Immature natural killer cell (primary cell): ENCODE data around the gene NLRP1. TPM values are rescaled to one million over a fixed set of nuclear protein-coding genes. Genes with fewer than 3 reads are reported as not detected.

Experiments used
- DNase-seq, 3 donors: peaks; one replicate each; pipeline ENCODE4 v3.0.0; 2022; ENCODE audit warnings: mixed read lengths in 1 of 3
- H3K27ac Mint-ChIP-seq, 6 donors: one replicate each; pipeline ENCODE4 v1.8.0; 2020; ENCODE audit warnings: mixed read lengths in 6 of 6, mild to moderate bottlenecking in 5 of 6, inconsistent platforms in 4 of 6, moderate library complexity in 3 of 6
- H3K27me3 Mint-ChIP-seq, 3 donors: one replicate each; pipeline ENCODE4 v1.8.0; 2020 to 2021; ENCODE audit warnings: low read depth in 3 of 3, mild to moderate bottlenecking in 3 of 3, mixed read lengths in 3 of 3, moderate library complexity in 3 of 3, inconsistent platforms in 1 of 3
- H3K36me3 Mint-ChIP-seq, 3 donors: one replicate each; pipeline ENCODE4 v1.8.0; 2020; ENCODE audit warnings: mixed read lengths in 3 of 3, inconsistent platforms in 2 of 3, mild to moderate bottlenecking in 2 of 3
- H3K4me1 Mint-ChIP-seq, 2 donors: one replicate each; pipeline ENCODE4 v1.8.0; 2020; ENCODE audit warnings: inconsistent platforms in 2 of 2, mild to moderate bottlenecking in 2 of 2, mixed read lengths in 2 of 2, moderate library complexity in 1 of 2
- H3K4me3 Mint-ChIP-seq, 5 donors: one replicate each; pipeline ENCODE4 v1.8.0; 2020; ENCODE audit warnings: mild to moderate bottlenecking in 5 of 5, mixed read lengths in 5 of 5, inconsistent platforms in 3 of 5, moderate library complexity in 3 of 5
- H3K9me3 Mint-ChIP-seq, 6 donors: one replicate each; pipeline ENCODE4 v1.8.0; 2020; ENCODE audit warnings: mild to moderate bottlenecking in 6 of 6, mixed read lengths in 6 of 6, inconsistent platforms in 4 of 6, moderate library complexity in 3 of 6
- polyA plus RNA-seq, 3 donors: library from polyadenylated mRNA; unstranded; fragments of 300-500 nt; fragmentation: Illumina TruSeq; gene quantifications; one replicate each; pipeline ENCODE4 v1.2.3, GENCODE V29; 2021

Gene NLRP1
- polyA plus RNA-seq, 3 donors from 2014 or later = 7.9 to 31.7 (median 10.5) TPM

- peaks cover 18 to 33% of the 10 kb centered on the region in 2 donors for H3K4me1 Mint-ChIP-seq
- DNase-seq = no peak
- H3K27ac Mint-ChIP-seq = peak overlapping the region in 1 of 6 donors; percentile 30
- peaks cover 8 to 36% (median 20%) of the 10 kb centered on the region in 3 donors for H3K36me3 Mint-ChIP-seq
- H3K4me3 Mint-ChIP-seq = no peak overlapping the region
- H3K9me3 Mint-ChIP-seq = no peaks in the 10 kb centered on the region
- H3K27me3 Mint-ChIP-seq = peaks cover 0 to 4% (median 0%) of the 10 kb centered on the region in 3 donors
Observed at GRCh38 chr17:5558815-5559785, 25.2 kb downstream of the NLRP1 start.

DNA sequence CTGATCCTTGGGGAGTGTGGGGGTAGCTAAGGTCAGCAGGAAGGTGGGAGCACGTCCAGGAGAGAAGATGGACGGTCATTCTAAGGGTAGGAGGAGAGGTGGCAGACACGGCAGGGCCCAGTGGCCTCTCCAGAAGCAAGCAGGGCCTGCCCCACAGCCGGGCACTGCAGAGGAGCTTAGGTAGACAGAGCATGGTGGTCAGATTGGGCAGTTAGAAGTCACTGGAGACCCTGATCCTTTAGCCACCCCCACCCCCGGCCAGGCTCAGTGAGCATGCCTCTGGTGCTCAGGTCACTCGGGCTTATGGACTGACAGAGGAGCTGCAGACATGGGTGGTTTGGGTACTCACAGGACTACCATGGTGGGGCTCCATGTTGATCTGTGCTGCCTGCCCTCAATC lies 26.3 kb downstream of the NLRP1 start:
- Mint-ChIP-seq H3K4me3 (no peak overlapping the region), H3K9me3 (no peaks in the 10 kb centered on the region), H3K4me1 (peaks cover 12 to 27% of the 10 kb centered on the region in 2 donors), H3K27me3 (peaks cover 0 to 4% (median 0%) of the 10 kb centered on the region in 3 donors), H3K27ac (no peak overlapping the region), H3K36me3 (peaks cover 10 to 43% (median 24%) of the 10 kb centered on the region in 3 donors)
- no peak for DNase-seq

DNA sequence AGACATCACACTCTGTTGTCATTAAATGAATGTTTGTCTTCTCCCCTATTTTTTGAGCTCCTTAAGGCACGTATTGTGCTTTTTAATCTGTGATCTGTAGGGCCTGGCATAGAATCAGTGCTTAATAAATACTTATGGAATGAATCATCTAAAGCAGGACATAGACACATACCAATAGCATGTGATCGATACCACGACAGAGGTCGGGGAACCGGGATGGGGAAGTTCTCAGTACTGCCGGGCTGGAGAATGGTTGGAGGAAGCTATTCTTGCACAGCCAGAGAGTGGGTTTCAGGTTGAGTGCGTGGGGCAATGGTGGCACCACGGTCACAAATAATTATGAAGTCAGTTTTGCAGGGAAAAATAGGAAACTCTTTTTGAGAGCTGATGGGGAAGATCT lies 26.8 kb downstream of the NLRP1 start:
- Mint-ChIP-seq H3K9me3 (no peaks in the 10 kb centered on the region), H3K27me3 (peaks cover 0 to 4% (median 1%) of the 10 kb centered on the region in 3 donors), H3K36me3 (peaks cover 16 to 48% (median 29%) of the 10 kb centered on the region in 3 donors), H3K4me3 (no peak overlapping the region), H3K4me1 (peaks cover 11 to 29% of the 10 kb centered on the region in 2 donors), H3K27ac (no peak overlapping the region)
- DNase-seq = no peak

- DNase-seq = no peak
- H3K36me3 Mint-ChIP-seq = peaks cover 28 to 59% (median 43%) of the 10 kb centered on the region in 3 donors
- no peak overlapping the region for H3K4me3 Mint-ChIP-seq
- no peaks in the 10 kb centered on the region for H3K9me3 Mint-ChIP-seq
- peaks cover 0 to 4% (median 1%) of the 10 kb centered on the region in 3 donors for H3K27me3 Mint-ChIP-seq
- H3K4me1 Mint-ChIP-seq = peaks cover 11 to 34% of the 10 kb centered on the region in 2 donors
- peak overlapping the region in 4 of 6 donors; percentile 25 to 57 (median 44) for H3K27ac Mint-ChIP-seq
Observed at GRCh38 chr17:5555254-5555653, 29.1 kb downstream of the NLRP1 start.

DNA sequence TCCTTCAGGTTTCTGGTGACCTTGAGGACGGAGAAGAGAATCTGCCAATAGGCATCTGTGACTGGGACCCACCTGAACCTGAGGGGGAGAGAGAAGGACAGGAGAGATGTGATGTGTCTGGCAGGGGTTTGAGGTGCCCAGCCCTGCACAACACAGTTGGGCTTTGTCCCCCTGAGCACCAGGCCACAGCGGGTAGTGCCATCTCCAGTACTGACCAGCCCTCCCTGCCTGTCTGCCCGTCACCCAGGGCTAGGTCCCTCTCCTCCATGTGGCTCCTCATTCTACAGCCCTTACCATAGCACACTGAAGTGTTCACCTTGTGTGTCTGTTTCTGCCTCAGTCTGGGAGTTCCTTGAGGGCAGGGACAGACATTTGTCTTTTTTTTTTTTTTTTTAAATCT lies 30.8 kb downstream of the NLRP1 start:
- Mint-ChIP-seq H3K36me3 (peaks cover 29 to 57% (median 47%) of the 10 kb centered on the region in 3 donors), H3K4me1 (peaks cover 11 to 39% of the 10 kb centered on the region in 2 donors), H3K27ac (no peak overlapping the region), H3K9me3 (no peaks in the 10 kb centered on the region), H3K4me3 (no peak overlapping the region), H3K27me3 (peaks cover 0 to 4% (median 1%) of the 10 kb centered on the region in 3 donors)
- DNase-seq = no peak

DNA sequence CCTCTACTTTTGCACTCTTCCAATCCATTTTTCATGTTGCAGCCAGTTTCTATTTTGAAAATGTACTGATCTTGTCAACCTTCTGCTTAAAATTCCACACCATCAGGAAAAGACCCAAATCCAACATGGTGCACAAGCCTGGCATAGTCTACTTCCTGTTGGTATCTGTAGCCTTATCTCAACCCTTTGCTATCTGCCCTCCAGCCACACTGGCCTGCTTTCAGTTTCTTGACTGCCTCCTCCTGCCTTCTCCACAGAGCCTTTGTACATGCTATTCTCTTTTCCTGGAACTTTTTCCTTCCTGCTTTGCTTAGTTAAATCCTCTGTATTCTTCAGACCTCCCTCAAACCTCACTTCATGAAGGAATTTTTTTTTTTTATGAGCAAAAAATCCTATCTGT lies 31.5 kb downstream of the NLRP1 start:
- H3K4me3 Mint-ChIP-seq = no peak overlapping the region
- H3K4me1 Mint-ChIP-seq = peaks cover 11 to 44% of the 10 kb centered on the region in 2 donors
- peak overlapping the region in 3 of 6 donors; percentile 56 to 68 (median 62) for H3K27ac Mint-ChIP-seq
- H3K9me3 Mint-ChIP-seq = no peaks in the 10 kb centered on the region
- no peak for DNase-seq
- H3K27me3 Mint-ChIP-seq = peaks cover 0 to 6% (median 1%) of the 10 kb centered on the region in 3 donors
- H3K36me3 Mint-ChIP-seq = peaks cover 35 to 60% (median 51%) of the 10 kb centered on the region in 3 donors

DNA sequence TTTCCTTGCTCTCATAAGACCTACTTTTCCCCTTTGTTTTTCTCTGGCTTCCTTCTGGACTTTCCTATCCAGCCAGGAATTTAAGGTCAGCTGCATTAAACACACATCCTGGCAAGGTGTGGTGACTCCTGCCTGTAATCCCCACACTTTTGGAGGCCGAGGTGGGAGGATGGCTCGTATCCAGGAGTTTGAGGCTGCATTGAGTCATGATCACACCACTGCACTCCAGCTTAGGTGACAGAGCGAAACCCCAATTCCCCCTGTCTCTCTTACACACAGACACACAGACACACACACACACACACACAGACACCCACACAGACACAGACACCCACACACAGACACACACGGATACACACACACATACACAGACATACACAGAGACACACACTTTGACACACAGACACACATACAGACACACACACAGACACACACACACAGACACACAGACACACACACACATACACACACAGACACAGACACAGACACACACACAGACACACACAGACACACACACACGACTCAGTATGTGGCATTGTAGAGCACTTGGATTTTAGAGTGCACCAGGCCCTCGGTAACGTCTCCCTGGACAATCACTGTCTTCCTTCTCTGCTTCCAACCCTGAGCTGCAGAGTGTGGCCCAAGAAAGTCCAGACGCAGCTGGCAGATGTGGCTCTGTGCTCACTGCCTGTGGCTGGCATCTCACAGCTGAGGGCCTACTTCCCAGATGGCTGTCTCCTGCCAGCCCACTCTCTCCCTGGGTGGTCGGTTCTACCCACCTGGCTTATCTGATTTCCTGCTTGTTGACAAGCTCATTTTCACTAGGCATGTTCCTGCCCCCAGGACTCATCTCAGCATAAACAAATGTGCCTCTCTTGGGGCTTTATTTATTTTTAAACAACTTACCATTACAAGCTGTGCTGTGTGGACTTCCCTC lies 39.0 kb downstream of the NLRP1 start:
- peaks cover 28 to 70% (median 56%) of the 10 kb centered on the region in 3 donors for H3K36me3 Mint-ChIP-seq
- H3K9me3 Mint-ChIP-seq = no peaks in the 10 kb centered on the region
- H3K4me1 Mint-ChIP-seq = peaks cover 4 to 13% of the 10 kb centered on the region in 2 donors
- no peak for DNase-seq
- peak overlapping the region in 3 of 6 donors; percentile 8 to 23 (median 15) for H3K27ac Mint-ChIP-seq
- no peak overlapping the region for H3K4me3 Mint-ChIP-seq
- peaks cover 0 to 5% (median 2%) of the 10 kb centered on the region in 3 donors for H3K27me3 Mint-ChIP-seq

DNA sequence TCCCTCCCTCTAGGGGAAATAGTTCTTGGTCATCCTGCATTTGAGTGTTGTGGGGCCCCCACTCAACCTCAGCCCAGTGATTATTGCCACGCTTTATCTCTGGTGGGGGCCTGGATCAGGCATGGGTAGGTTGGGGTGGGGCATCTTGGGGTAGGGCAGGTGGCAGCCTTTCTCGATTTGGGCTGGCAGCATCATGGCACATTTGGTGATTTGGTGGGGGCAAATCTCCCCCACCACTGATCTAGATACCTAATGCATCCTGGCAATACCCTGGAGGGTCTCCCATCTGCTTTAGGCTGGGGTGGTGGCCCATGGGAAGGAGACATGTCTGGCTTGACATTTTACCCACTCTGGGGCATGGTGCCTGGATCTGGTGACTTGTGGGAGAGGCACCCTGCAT lies 40.2 kb downstream of the NLRP1 start:
- Mint-ChIP-seq H3K9me3 (no peaks in the 10 kb centered on the region), H3K36me3 (peaks cover 28 to 76% (median 57%) of the 10 kb centered on the region in 3 donors), H3K4me3 (no peak overlapping the region), H3K27me3 (peaks cover 0 to 7% (median 2%) of the 10 kb centered on the region in 3 donors), H3K27ac (no peak overlapping the region), H3K4me1 (peaks cover 4 to 13% of the 10 kb centered on the region in 2 donors)
- DNase-seq = no peak

- Mint-ChIP-seq H3K27me3 (peaks cover 0 to 8% (median 0%) of the 10 kb centered on the region in 3 donors), H3K4me1 (peaks cover 0 to 2% of the 10 kb centered on the region in 2 donors), H3K27ac (peak overlapping the region in 2 of 6 donors; percentile 12 to 59), H3K36me3 (peaks cover 19 to 58% (median 35%) of the 10 kb centered on the region in 3 donors), H3K9me3 (no peaks in the 10 kb centered on the region), H3K4me3 (no peak overlapping the region)
- no peak for DNase-seq
Observed at GRCh38 chr17:5541610-5542202, 42.6 kb downstream of the NLRP1 start.

- H3K27ac Mint-ChIP-seq = peak overlapping the region in 1 of 6 donors; percentile 69
- peaks cover 0 to 6% (median 0%) of the 10 kb centered on the region in 3 donors for H3K27me3 Mint-ChIP-seq
- no peak overlapping the region for H3K4me3 Mint-ChIP-seq
- H3K36me3 Mint-ChIP-seq = peaks cover 17 to 54% (median 36%) of the 10 kb centered on the region in 3 donors
- no peaks in the 10 kb centered on the region for H3K4me1 Mint-ChIP-seq
- no peaks in the 10 kb centered on the region for H3K9me3 Mint-ChIP-seq
- no peak for DNase-seq
Observed at GRCh38 chr17:5540321-5540720, 44.0 kb downstream of the NLRP1 start.

DNA sequence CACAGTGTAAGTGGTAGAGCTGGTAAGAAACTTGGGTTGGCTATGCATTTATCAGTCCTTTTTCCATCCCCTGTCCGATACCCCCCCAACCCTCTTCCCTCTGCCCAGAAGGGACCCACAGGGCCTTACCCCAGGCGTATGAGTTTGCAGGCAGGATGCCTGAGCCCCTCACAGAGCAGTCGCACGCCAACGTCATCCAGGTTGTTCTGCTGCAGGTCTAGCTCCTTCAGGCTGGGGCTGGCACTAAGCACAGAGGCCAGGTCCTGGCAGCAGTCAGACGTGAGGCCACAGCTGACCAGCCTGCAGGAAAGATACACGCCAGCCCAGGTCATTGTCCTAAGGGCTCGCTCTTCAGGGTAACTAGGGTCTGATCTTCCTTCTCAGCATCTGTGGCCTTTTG lies 45.0 kb downstream of the NLRP1 start:
- Mint-ChIP-seq H3K27me3 (peaks cover 0 to 6% (median 0%) of the 10 kb centered on the region in 3 donors), H3K4me1 (no peaks in the 10 kb centered on the region), H3K4me3 (no peak overlapping the region), H3K9me3 (no peaks in the 10 kb centered on the region), H3K36me3 (peaks cover 15 to 56% (median 31%) of the 10 kb centered on the region in 3 donors), H3K27ac (no peak overlapping the region)
- DNase-seq = no peak

GRCh38 chr17:5536866-5537650 lies 47.3 kb downstream of the NLRP1 start:
- Mint-ChIP-seq H3K27ac (no peak overlapping the region), H3K36me3 (peaks cover 20 to 57% (median 26%) of the 10 kb centered on the region in 3 donors)

More at GRCh38 chr17:5536866-5537650, 47.3 kb downstream of the NLRP1 start:
- H3K4me1 Mint-ChIP-seq = no peaks in the 10 kb centered on the region
- peaks cover 0 to 5% (median 2%) of the 10 kb centered on the region in 3 donors for H3K27me3 Mint-ChIP-seq
- DNase-seq = no peak
- H3K9me3 Mint-ChIP-seq = no peaks in the 10 kb centered on the region
- no peak overlapping the region for H3K4me3 Mint-ChIP-seq
